Right renal pelvis (tissue), 4 donors: ENCODE data around the gene DNAH8. TPM values are rescaled to one million over a fixed set of nuclear protein-coding genes. Genes with fewer than 3 reads are reported as not detected.

Experiments used
- DNase-seq, 4 donors: peaks; one replicate each; pipeline ENCODE4 v3.0.0-alpha.2; 2013; ENCODE audit warnings: low read depth in 4 of 4, low spot score in 3 of 4, missing footprints in 1 of 4
- polyA plus RNA-seq, 4 donors: library from polyadenylated mRNA; unstranded; fragments of 120-200 nt; gene quantifications; one replicate each; pipeline ENCODE4 v1.2.1, GENCODE V29; 2013; ENCODE audit not compliant: insufficient read length in 4 of 4

DNAH8 gene
- polyA plus RNA-seq, 4 donors, result 0.17 to 0.49 (median 0.26) TPM

GRCh38 chr6:39079197-39080125 is 364.4 kb downstream of the DNAH8 start:
- DNase-seq, result no peak

Other genes starting within 250 kb of the DNAH8 start
- gene BTBD9, start 75.4 kb upstream of the DNAH8 start, polyA plus RNA-seq, result 10 to 100 TPM; 11.9 to 15.6 (median 13.8) TPM
- gene GLO1, start 12.2 kb upstream of the DNAH8 start, polyA plus RNA-seq, result 100 to 1,000 TPM; 145 to 188 (median 179) TPM